HEK293 (cell line): Measurements from ENCODE around the gene ORMDL1.
A peak's percentile ranks its signal among the peaks of the same experiment; 100 is the strongest.

ENCODE experiments used
- CTCF ChIA-PET: fragments of 350-600 bp; formaldehyde crosslinking; extraction: SDS; loops from one replicate; lab custom pipeline; 2021; ENCODE audit warnings: antibody characterized with exemption; lab: Yijun Ruan, JAX
- POLR2A ChIA-PET: fragments of 300-600 bp; formaldehyde crosslinking; extraction: SDS; loops from one replicate; lab custom pipeline; 2020; ENCODE audit warnings: antibody characterized with exemption, inconsistent platforms; lab: Yijun Ruan, JAX
- H3K27ac ChIP-seq: fragments of 200-500 bp; sonication (Bioruptor generic); 2 replicates; pipeline ENCODE4 v1.5.1; 2014; ENCODE audit warnings: low read depth, low read length, control low read depth, inconsistent platforms; ENCODE audit errors: extremely low read depth
- H3K36me3 ChIP-seq, 2 experiments: fragments of 200-500 bp in 1 of 2; sonication (Bioruptor generic) in 1 of 2; 1 replicate in 1 of 2; 2 replicates in 1 of 2; pipeline ENCODE4 v1.5.1; 2014 to 2017; ENCODE audit warnings: inconsistent platforms in 2 of 2, low read length in 2 of 2; ENCODE audit not compliant: control insufficient read depth in 2 of 2, insufficient read depth in 1 of 2
- H3K4me1 ChIP-seq: fragments of 200-500 bp; sonication (Bioruptor generic); 2 replicates; pipeline ENCODE4 v1.5.1; 2014; ENCODE audit warnings: mild to moderate bottlenecking, low read length, inconsistent platforms; ENCODE audit not compliant: control insufficient read depth, insufficient read depth
- H3K4me3 ChIP-seq: 2 replicates; pipeline ENCODE4 v1.5.1; 2011; ENCODE audit warnings: low read depth, mild to moderate bottlenecking, control low read depth, low read length, moderate library complexity
- H3K9me3 ChIP-seq: fragments of 200-500 bp; sonication (Bioruptor generic); 2 replicates; pipeline ENCODE4 v1.5.1; 2014; ENCODE audit warnings: low read depth, low read length, inconsistent platforms; ENCODE audit not compliant: control insufficient read depth, insufficient read depth
- ATF2 ChIP-seq: fragments of 450-650 bp; formaldehyde crosslinking; IDR thresholded peaks from 2 replicates; pipeline ENCODE4 v1.5.1; 2016; ENCODE audit warnings: missing biosample characterization, missing genetic modification characterization, low read depth
- BCL11A ChIP-seq: fragments of 450-650 bp; formaldehyde crosslinking; IDR thresholded peaks from 2 replicates; pipeline ENCODE4 v1.5.1; 2016; ENCODE audit warnings: low read depth, missing biosample characterization, missing genetic modification characterization
- FEZF1 ChIP-seq: fragments of 450-650 bp; formaldehyde crosslinking; IDR thresholded peaks from 2 replicates; pipeline ENCODE4 v1.5.1; 2016; ENCODE audit warnings: missing biosample characterization, missing genetic modification characterization
- KLF10 ChIP-seq: fragments of 450-650 bp; IDR thresholded peaks from 2 replicates; pipeline ENCODE4 v1.5.1; 2018; ENCODE audit warnings: missing biosample characterization, mild to moderate bottlenecking, missing genetic modification characterization
- KLF7 ChIP-seq: fragments of 450-650 bp; formaldehyde crosslinking; IDR thresholded peaks from 2 replicates; pipeline ENCODE4 v1.5.1; 2016; ENCODE audit warnings: missing biosample characterization, missing genetic modification characterization, borderline replicate concordance
- ZBTB26 ChIP-seq: fragments of 450-650 bp; formaldehyde crosslinking; optimal IDR thresholded peaks from 2 replicates; pipeline ENCODE3; 2016; ENCODE audit warnings: missing biosample characterization, mild to moderate bottlenecking, missing genetic modification characterization
- ZNF16 ChIP-seq: fragments of 450-650 bp; formaldehyde crosslinking; IDR thresholded peaks from 2 replicates; pipeline ENCODE4 v1.5.1; 2016; ENCODE audit warnings: low read depth, missing biosample characterization, missing genetic modification characterization
- ZNF280C ChIP-seq: fragments of 450-650 bp; formaldehyde crosslinking; IDR thresholded peaks from 2 replicates; pipeline ENCODE4 v1.5.1; 2016; ENCODE audit warnings: missing biosample characterization, missing genetic modification characterization
- ZNF510 ChIP-seq: fragments of 450-650 bp; formaldehyde crosslinking; IDR thresholded peaks from 2 replicates; pipeline ENCODE4 v1.5.1; 2018; ENCODE audit warnings: mild to moderate bottlenecking, missing genetic modification characterization, missing biosample characterization; ENCODE audit not compliant: insufficient replicate concordance
- ZNF518A ChIP-seq: fragments of 450-650 bp; formaldehyde crosslinking; conservative IDR thresholded peaks from 2 replicates; pipeline ENCODE4 v1.5.1; 2016; ENCODE audit warnings: low read depth, missing biosample characterization, missing genetic modification characterization
- ZNF555 ChIP-seq: fragments of 450-650 bp; formaldehyde crosslinking; conservative IDR thresholded peaks from 2 replicates; pipeline ENCODE4 v1.5.1; 2017; ENCODE audit warnings: missing biosample characterization, mild to moderate bottlenecking, missing genetic modification characterization, inconsistent platforms
- ZNF561 ChIP-seq: fragments of 450-650 bp; IDR thresholded peaks from 2 replicates; pipeline ENCODE4 v1.5.1; 2018; ENCODE audit warnings: missing biosample characterization, missing genetic modification characterization, borderline replicate concordance
- ZNF571 ChIP-seq: fragments of 450-650 bp; formaldehyde crosslinking; IDR thresholded peaks from 2 replicates; pipeline ENCODE4 v1.5.0; 2017; ENCODE audit warnings: missing biosample characterization, missing genetic modification characterization
- ZNF585B ChIP-seq: fragments of 450-650 bp; formaldehyde crosslinking; IDR thresholded peaks from 2 replicates; pipeline ENCODE4 v1.5.1; 2016; ENCODE audit warnings: missing biosample characterization, missing genetic modification characterization
- ZNF596 ChIP-seq: fragments of 450-650 bp; IDR thresholded peaks from 2 replicates; pipeline ENCODE4 v1.5.0; 2018; ENCODE audit warnings: missing biosample characterization, mild to moderate bottlenecking, missing genetic modification characterization, moderate library complexity
- ZNF777 ChIP-seq: fragments of 450-650 bp; formaldehyde crosslinking; IDR thresholded peaks from 2 replicates; pipeline ENCODE4 v1.5.1; 2017; ENCODE audit warnings: missing biosample characterization, missing genetic modification characterization, borderline replicate concordance
- ZXDB ChIP-seq: fragments of 450-650 bp; formaldehyde crosslinking; IDR thresholded peaks from 2 replicates; pipeline ENCODE4 v1.5.1; 2016; ENCODE audit warnings: missing biosample characterization, missing genetic modification characterization
- TF ChIP-seq, protein P1 (sequence below): fragments of 450-650 bp; formaldehyde crosslinking; IDR thresholded peaks from 2 replicates; pipeline ENCODE4 v1.5.1; 2016; ENCODE audit warnings: missing biosample characterization, missing genetic modification characterization, low read depth
- TF ChIP-seq, protein P2 (sequence below): fragments of 450-650 bp; formaldehyde crosslinking; IDR thresholded peaks from 2 replicates; pipeline ENCODE4 v1.5.1; 2017; ENCODE audit warnings: missing biosample characterization, missing genetic modification characterization

The ORMDL1 gene

GRCh38 chr2:189783451-189783926 lies 650 bp downstream of the ORMDL1 start (continued):
- TF ChIP-seq ATF2 (tag by site-specific recombination) (0 out of 2 replicates have a peak, but pooled peaks have one; percentile 42), ZNF518A (tag by site-specific recombination) (peak; percentile 59; the same call in 1 of the 2 replicates), ZNF777 (no peak), ZNF585B (peak; percentile 57)

- POLR2A ChIA-PET: no interaction called here
- Histone ChIP-seq H3K4me1 (peaks cover 5% of the 10 kb centered on the region; the same call in 1 of the 2 replicates), H3K27ac (no peak overlapping the region), H3K36me3 (peaks cover 41 to 66% of the 10 kb centered on the region in 2 experiments), H3K4me3 (no peak overlapping the region), H3K9me3 (no peaks in the 10 kb centered on the region)
- CTCF ChIA-PET: interaction anchor here (0.6 to 1.4 kb wide), 2 partner anchors 108 to 122 kb away, joined by 4 to 5 read pairs; no protein-coding TSS in a partner anchor
- TF ChIP-seq FEZF1 (tag by site-specific recombination) (no peak), KLF10 (no peak), ATF2 (tag by site-specific recombination) (no peak), ZNF571 (no peak), ZBTB26 (tag by site-specific recombination) (no peak), ZXDB (no peak), ZNF16 (tag by site-specific recombination) (no peak), ZNF510 (no peak), ZNF555 (tag by site-specific recombination) (no peak), ZNF280C (tag by site-specific recombination) (no peak), ZNF561 (no peak), KLF7 (tag by site-specific recombination) (no peak), ZNF596 (tag by site-specific recombination) (no peak), BCL11A (tag by site-specific recombination) (no peak)
- TF ChIP-seq, protein P1, sequence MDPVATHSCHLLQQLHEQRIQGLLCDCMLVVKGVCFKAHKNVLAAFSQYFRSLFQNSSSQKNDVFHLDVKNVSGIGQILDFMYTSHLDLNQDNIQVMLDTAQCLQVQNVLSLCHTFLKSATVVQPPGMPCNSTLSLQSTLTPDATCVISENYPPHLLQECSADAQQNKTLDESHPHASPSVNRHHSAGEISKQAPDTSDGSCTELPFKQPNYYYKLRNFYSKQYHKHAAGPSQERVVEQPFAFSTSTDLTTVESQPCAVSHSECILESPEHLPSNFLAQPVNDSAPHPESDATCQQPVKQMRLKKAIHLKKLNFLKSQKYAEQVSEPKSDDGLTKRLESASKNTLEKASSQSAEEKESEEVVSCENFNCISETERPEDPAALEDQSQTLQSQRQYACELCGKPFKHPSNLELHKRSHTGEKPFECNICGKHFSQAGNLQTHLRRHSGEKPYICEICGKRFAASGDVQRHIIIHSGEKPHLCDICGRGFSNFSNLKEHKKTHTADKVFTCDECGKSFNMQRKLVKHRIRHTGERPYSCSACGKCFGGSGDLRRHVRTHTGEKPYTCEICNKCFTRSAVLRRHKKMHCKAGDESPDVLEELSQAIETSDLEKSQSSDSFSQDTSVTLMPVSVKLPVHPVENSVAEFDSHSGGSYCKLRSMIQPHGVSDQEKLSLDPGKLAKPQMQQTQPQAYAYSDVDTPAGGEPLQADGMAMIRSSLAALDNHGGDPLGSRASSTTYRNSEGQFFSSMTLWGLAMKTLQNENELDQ (tag by site-specific recombination): no peak
- TF ChIP-seq, protein P2, sequence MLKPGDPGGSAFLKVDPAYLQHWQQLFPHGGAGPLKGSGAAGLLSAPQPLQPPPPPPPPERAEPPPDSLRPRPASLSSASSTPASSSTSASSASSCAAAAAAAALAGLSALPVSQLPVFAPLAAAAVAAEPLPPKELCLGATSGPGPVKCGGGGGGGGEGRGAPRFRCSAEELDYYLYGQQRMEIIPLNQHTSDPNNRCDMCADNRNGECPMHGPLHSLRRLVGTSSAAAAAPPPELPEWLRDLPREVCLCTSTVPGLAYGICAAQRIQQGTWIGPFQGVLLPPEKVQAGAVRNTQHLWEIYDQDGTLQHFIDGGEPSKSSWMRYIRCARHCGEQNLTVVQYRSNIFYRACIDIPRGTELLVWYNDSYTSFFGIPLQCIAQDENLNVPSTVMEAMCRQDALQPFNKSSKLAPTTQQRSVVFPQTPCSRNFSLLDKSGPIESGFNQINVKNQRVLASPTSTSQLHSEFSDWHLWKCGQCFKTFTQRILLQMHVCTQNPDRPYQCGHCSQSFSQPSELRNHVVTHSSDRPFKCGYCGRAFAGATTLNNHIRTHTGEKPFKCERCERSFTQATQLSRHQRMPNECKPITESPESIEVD: no peak
Measured at GRCh38 chr2:189782221-189782671, 1.9 kb downstream of the ORMDL1 start.
